Mesothelial cell of epicardium (in vitro differentiated cells): ENCODE data around the gene EFS. TPM values are rescaled to one million over a fixed set of nuclear protein-coding genes. Genes with fewer than 3 reads are reported as not detected.
"Not testable (repeated sequence)": the region's sequence is repeated elsewhere in the genome, so short reads cannot be mapped to it uniquely, and the experiment has no call there.

Experiments used
- DNase-seq, 2 experiments: peaks; one replicate each; pipeline ENCODE4 v3.0.0; 2021; ENCODE audit warnings: low spot score in 2 of 2; ENCODE audit not compliant: unreplicated experiment in 2 of 2
- H3K27ac Mint-ChIP-seq: 2 replicates; pipeline ENCODE4 v1.8.0; 2021; ENCODE audit warnings: mixed read lengths
- H3K27me3 Mint-ChIP-seq: 2 replicates; pipeline ENCODE4 v1.8.0; 2021; ENCODE audit warnings: low read depth, mixed read lengths
- H3K36me3 Mint-ChIP-seq: 2 replicates; pipeline ENCODE4 v1.8.0; 2021; ENCODE audit warnings: mixed read lengths
- H3K4me1 Mint-ChIP-seq: 2 replicates; pipeline ENCODE4 v1.8.0; 2021; ENCODE audit warnings: mixed read lengths
- H3K4me3 Mint-ChIP-seq: 2 replicates; pipeline ENCODE4 v1.8.0; 2021; ENCODE audit warnings: mild to moderate bottlenecking, moderate library complexity, mixed read lengths
- H3K9me3 Mint-ChIP-seq: 2 replicates; pipeline ENCODE4 v1.8.0; 2021; ENCODE audit warnings: mixed read lengths
- total RNA-seq: library from RNA; stranded (reverse); gene quantifications from 3 replicates; pipeline ENCODE4 v1.2.1, GENCODE V29; 2021
- TF ChIP-seq, protein P1 (sequence below): fragments of 200-600 bp; sonication (generic); IDR thresholded peaks from one replicate; pipeline ENCODE4 v1.5.0; 2021; ENCODE audit warnings: antibody characterized with exemption; ENCODE audit not compliant: unreplicated experiment

Gene EFS
- total RNA-seq, 1 donor from 2014 or later = 81.2 TPM

GRCh38 chr14:23387916-23388882 is 23.2 kb upstream of the EFS start:
- no peaks in the 10 kb centered on the region for H3K9me3 Mint-ChIP-seq
- H3K27ac Mint-ChIP-seq = no peak overlapping the region
- TF ChIP-seq, protein P1, sequence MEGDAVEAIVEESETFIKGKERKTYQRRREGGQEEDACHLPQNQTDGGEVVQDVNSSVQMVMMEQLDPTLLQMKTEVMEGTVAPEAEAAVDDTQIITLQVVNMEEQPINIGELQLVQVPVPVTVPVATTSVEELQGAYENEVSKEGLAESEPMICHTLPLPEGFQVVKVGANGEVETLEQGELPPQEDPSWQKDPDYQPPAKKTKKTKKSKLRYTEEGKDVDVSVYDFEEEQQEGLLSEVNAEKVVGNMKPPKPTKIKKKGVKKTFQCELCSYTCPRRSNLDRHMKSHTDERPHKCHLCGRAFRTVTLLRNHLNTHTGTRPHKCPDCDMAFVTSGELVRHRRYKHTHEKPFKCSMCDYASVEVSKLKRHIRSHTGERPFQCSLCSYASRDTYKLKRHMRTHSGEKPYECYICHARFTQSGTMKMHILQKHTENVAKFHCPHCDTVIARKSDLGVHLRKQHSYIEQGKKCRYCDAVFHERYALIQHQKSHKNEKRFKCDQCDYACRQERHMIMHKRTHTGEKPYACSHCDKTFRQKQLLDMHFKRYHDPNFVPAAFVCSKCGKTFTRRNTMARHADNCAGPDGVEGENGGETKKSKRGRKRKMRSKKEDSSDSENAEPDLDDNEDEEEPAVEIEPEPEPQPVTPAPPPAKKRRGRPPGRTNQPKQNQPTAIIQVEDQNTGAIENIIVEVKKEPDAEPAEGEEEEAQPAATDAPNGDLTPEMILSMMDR = no peak
- no peaks in the 10 kb centered on the region for H3K36me3 Mint-ChIP-seq
- no peak overlapping the region for H3K4me3 Mint-ChIP-seq
- peaks cover 41% of the 10 kb centered on the region for H3K27me3 Mint-ChIP-seq
- DNase-seq = no peak
- peaks cover 4% of the 10 kb centered on the region for H3K4me1 Mint-ChIP-seq

GRCh38 chr14:23386999-23387398 is 22.0 kb upstream of the EFS start:
- no peaks in the 10 kb centered on the region for H3K36me3 Mint-ChIP-seq
- TF ChIP-seq, protein P1 = no peak
- H3K4me1 Mint-ChIP-seq = peaks cover 4% of the 10 kb centered on the region
- no peak overlapping the region for H3K4me3 Mint-ChIP-seq
- H3K27ac Mint-ChIP-seq = no peak overlapping the region
- H3K9me3 Mint-ChIP-seq = no peaks in the 10 kb centered on the region
- DNase-seq = no peak
- peaks cover 39% of the 10 kb centered on the region for H3K27me3 Mint-ChIP-seq

- not testable (repeated sequence) for H3K4me1 Mint-ChIP-seq, H3K36me3 Mint-ChIP-seq, DNase-seq, H3K4me3 Mint-ChIP-seq, H3K9me3 Mint-ChIP-seq, H3K27ac Mint-ChIP-seq
- H3K27me3 Mint-ChIP-seq = peaks cover 43% of the 10 kb centered on the region
These were observed 21.3 kb upstream of the EFS start for GRCh38 chr14:23386266-23386657.

DNA sequence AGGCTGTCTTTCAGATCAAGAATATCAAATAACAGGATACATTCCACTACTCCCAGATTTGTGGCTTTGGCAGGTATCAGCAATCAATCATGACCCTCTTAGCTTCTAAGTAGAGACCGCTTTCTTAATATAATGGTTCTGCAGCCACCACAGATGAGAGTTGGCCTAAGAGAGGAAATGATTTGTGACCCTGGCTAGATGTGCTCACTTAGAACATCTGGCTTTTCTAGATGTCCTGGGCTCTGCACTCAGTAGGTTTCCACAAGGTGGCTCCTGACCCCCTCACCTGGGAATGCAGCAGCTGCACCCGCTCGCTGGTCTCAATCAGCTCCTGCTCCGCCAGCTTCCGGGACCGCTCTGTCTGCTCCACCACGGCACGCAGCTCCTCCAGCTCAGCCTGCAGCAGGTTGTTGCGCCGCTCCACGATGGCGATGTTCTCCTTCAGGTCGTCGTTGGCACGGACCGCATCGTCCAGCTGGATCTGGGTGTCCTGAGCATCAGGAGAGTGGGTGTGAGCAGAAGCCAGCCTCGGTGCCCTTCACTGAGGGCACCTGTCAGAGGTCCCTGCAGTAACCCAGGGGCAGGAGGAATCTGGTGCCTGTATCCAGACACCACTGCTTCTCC is 20.8 kb upstream of the EFS start:
- no peak for DNase-seq
- Mint-ChIP-seq H3K36me3 (no peaks in the 10 kb centered on the region), H3K27ac (no peak overlapping the region), H3K4me3 (no peak overlapping the region), H3K9me3 (no peaks in the 10 kb centered on the region), H3K27me3 (peaks cover 43% of the 10 kb centered on the region), H3K4me1 (peaks cover 4% of the 10 kb centered on the region)
- TF ChIP-seq, protein P1 = no peak

- TF ChIP-seq, protein P1 = no peak
- Mint-ChIP-seq H3K9me3 (no peaks in the 10 kb centered on the region), H3K36me3 (no peaks in the 10 kb centered on the region), H3K27ac (no peak overlapping the region), H3K4me3 (no peak overlapping the region), H3K27me3 (peaks cover 40% of the 10 kb centered on the region), H3K4me1 (peaks cover 4% of the 10 kb centered on the region)
- no peak for DNase-seq
These were observed 20.3 kb upstream of the EFS start for GRCh38 chr14:23385244-23385641.
